NCI-H774 (cell line): ENCODE measurements around the gene KRTAP4-12.
"Not testable (repeated sequence)": the region's sequence is repeated elsewhere in the genome, so short reads cannot be mapped to it uniquely, and the experiment has no call there.

Experiments used
- DNase-seq: peaks from one replicate; lab custom pipeline; 2025; lab: John Stamatoyannopoulos, UW

The KRTAP4-12 gene

DNA sequence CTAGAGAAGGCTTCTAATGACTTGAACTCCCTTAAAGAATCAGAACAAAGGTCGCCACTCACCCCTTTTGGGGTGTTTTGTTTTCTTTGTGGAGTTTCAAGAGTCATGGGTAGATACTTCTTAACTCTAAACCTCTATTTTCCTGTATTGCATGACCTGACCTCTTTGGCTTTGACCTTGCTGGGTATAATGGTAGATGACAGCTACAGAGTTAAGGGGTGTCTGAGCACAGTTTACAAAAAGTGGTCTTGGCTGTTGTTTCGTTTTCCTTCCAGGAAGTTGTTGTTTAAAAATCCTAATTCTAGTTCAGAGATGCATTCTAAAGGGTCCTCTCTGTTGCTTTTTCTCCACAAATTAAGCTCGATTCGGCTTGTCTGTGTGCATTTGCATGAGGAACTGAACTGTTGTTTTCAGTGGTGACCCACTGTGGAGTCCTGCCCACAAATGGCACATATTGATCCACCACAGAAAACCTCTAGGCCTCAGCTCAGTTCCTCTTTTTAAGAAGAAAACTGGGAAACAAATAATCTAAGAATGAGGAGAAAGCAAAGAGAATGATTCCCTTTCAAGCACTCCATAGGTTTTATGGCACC is 35.1 kb downstream of the KRTAP4-12 start:
- DNase-seq, result not testable (repeated sequence)

GRCh38 chr17:41084100-41084856 is 39.7 kb downstream of the KRTAP4-12 start, which contains the start of gene KRTAP4-7:
Gene KRTAP4-7, plus strand, starts transcription at chr17:41084150. Its CDS starts 57 bp downstream, at chr17:41084207.
- not testable (repeated sequence) for DNase-seq

GRCh38 chr17:41083427-41083826 is 40.6 kb downstream of the KRTAP4-12 start:
- not testable (repeated sequence) for DNase-seq

DNA sequence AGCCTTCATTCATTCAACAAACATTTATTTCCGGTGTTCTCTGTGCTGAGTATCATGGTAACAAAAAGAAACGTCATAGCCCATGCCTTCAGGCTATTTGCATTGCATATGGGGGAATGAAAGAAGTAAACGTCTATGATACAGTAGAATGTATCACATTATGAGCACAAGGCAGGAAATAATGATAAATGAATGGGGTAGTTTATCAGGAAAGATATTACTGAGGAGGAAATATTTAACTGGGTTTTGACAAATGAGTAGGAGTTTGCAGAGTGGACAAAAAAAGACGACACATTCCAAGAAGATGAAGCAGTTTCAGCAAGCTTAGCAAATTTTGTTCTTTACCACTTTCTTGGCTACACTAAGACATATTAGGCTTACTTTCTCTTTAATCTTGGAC is 41.4 kb downstream of the KRTAP4-12 start:
- no peak for DNase-seq

DNA sequence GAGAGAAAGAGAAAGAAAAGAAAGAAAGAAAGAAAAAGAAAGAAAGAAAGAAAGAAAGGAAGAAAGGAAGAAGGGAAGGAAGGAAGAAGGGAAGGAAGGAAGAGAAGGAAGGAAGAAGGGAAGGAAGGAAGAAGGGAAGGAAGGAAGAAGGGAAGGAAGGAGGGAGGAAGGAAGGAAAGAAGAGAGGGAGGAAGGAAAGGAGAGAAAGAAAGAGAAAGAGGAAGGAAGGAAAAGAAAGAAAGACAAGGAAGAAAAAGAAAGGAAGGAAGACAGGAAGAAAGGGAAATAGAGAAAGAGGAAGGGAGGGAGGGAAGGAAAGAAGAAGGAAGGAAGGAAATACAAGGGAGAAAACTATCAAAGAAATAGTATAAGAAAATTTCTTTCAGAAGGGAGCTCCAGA is 47.2 kb downstream of the KRTAP4-12 start:
- DNase-seq, result no peak

DNA sequence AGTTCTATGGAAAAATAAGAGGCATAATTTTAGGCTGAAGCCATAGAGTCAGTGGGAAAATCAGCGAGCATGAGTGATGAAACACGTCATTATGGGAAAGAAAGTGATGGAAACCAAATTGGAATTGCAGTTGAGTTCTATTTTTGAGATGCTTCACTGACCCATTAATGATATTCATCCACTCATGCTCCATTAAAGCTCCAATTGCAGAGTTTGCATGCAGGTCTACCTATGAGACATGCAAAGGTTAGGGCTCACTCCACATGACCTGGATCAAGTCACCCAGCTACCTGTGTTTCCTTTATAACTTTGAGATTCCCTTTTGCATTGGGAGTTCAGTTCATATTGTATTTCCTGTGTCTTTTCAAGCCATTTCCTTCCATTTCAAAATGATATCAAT is 50.3 kb downstream of the KRTAP4-12 start:
- DNase-seq, result no peak
